Left ventricle myocardium inferior (tissue), 1 donor: Measurements from ENCODE around the gene CFAP61. TPM values are rescaled to one million over a fixed set of nuclear protein-coding genes. Genes with fewer than 3 reads are reported as not detected.

Source experiments
- DNase-seq: peaks from one replicate; pipeline ENCODE4 v3.0.0-alpha.2; 2020
- H3K27ac ChIP-seq: fragments of 200-600 bp; replicated peaks from 2 replicates; pipeline ENCODE4 v1.8.0; 2021
- H3K27me3 ChIP-seq: fragments of 200-600 bp; 2 replicates; pipeline ENCODE4 v1.8.0; 2021; ENCODE audit warnings: low read depth
- H3K36me3 ChIP-seq: fragments of 200-600 bp; 2 replicates; pipeline ENCODE4 v1.8.0; 2021
- H3K4me1 ChIP-seq: fragments of 200-600 bp; 2 replicates; pipeline ENCODE4 v1.8.0; 2021
- H3K4me3 ChIP-seq: fragments of 200-600 bp; 2 replicates; pipeline ENCODE4 v1.8.0; 2021; ENCODE audit warnings: mild to moderate bottlenecking, moderate library complexity
- H3K9me3 ChIP-seq: fragments of 200-600 bp; replicated peaks from 2 replicates; pipeline ENCODE4 v1.8.0; 2021
- intact Hi-C: fragments of 100-400 bp; cut with micrococcal nuclease; formaldehyde crosslinking; loops from one replicate; pipeline ENCODE4 v1.11.0; 2022
- total RNA-seq: library from RNA; stranded (reverse); fragmentation: NEBNext Ultra II Directional; extraction: Animal tissue kit (Norgen Biotek cat#: 25700); gene quantifications from one replicate; pipeline ENCODE4 v1.2.1, GENCODE V29; 2021
- TF ChIP-seq, protein P1 (sequence below): fragments of 200-600 bp; IDR thresholded peaks from 2 replicates; pipeline ENCODE4 v1.8.0; 2021; ENCODE audit warnings: antibody characterized with exemption, mild to moderate bottlenecking, borderline replicate concordance
- donor health status: DM: no; HTN: yes; CAD: no; lungs with severe emphysema.

Gene CFAP61
- total RNA-seq, 1 donor from 2014 or later, result 54.8 TPM

DNA sequence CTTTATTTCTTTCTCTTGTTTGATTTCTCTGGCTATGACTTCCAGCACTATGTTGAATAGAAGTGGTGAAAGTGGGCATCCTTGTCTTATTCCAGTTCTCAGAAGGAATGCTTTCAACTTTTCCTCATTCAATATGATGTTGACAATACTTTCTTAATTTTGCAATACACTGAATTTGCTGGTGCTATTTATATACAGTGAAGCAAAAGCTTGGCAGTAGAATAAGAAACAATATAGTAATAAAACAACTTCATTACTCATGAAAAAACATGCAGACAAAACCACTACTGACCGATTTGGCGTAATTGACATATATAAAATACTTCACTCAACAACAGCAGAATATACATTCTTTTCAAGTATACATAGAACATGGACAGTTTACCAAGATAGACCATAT lies 96.4 kb downstream of the CFAP61 start:
- H3K27me3 ChIP-seq, result no peaks in the 10 kb centered on the region
- no peak overlapping the region for H3K27ac ChIP-seq
- no peak overlapping the region for H3K4me3 ChIP-seq
- TF ChIP-seq, protein P1, sequence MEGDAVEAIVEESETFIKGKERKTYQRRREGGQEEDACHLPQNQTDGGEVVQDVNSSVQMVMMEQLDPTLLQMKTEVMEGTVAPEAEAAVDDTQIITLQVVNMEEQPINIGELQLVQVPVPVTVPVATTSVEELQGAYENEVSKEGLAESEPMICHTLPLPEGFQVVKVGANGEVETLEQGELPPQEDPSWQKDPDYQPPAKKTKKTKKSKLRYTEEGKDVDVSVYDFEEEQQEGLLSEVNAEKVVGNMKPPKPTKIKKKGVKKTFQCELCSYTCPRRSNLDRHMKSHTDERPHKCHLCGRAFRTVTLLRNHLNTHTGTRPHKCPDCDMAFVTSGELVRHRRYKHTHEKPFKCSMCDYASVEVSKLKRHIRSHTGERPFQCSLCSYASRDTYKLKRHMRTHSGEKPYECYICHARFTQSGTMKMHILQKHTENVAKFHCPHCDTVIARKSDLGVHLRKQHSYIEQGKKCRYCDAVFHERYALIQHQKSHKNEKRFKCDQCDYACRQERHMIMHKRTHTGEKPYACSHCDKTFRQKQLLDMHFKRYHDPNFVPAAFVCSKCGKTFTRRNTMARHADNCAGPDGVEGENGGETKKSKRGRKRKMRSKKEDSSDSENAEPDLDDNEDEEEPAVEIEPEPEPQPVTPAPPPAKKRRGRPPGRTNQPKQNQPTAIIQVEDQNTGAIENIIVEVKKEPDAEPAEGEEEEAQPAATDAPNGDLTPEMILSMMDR, result no peak
- H3K36me3 ChIP-seq, result no peaks in the 10 kb centered on the region
- peaks cover 16% of the 10 kb centered on the region for H3K4me1 ChIP-seq
- DNase-seq, result no peak
- intact Hi-C loops, result no loop called here
- peaks cover 16% of the 10 kb centered on the region for H3K9me3 ChIP-seq

- Histone ChIP-seq H3K4me3 (no peak overlapping the region), H3K4me1 (peaks cover 16% of the 10 kb centered on the region), H3K27ac (no peak overlapping the region), H3K36me3 (no peaks in the 10 kb centered on the region), H3K27me3 (no peaks in the 10 kb centered on the region), H3K9me3 (peaks cover 16% of the 10 kb centered on the region)
- TF ChIP-seq, protein P1, result no peak
- DNase-seq, result peak; percentile 25
- intact Hi-C loops, result no loop called here
Observed at GRCh38 chr20:20150241-20150640, 97.9 kb downstream of the CFAP61 start.

DNA sequence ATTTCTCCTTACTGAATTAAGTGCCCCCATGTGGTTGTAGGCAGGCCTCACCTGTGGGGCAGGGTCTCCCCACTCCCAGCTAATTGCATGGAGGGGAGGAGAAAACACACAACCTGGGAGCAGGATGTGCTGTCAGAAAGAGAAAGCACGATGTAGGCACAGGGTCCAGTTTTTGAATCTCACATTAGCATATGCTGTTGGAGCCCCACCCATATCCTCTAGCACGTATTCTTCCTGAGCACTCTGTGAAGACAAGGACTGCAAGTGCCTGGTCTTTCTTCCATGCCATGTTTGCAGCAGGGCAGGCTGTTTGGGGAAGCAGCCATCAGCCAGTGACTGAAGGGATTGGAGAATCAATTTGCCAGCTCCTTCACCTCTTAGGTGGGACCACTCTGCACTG lies 108.2 kb downstream of the CFAP61 start:
- Histone ChIP-seq H3K27ac (no peak overlapping the region), H3K27me3 (no peaks in the 10 kb centered on the region), H3K36me3 (no peaks in the 10 kb centered on the region), H3K4me1 (no peaks in the 10 kb centered on the region), H3K9me3 (no peaks in the 10 kb centered on the region), H3K4me3 (no peak overlapping the region)
- TF ChIP-seq, protein P1, result no peak
- intact Hi-C loops, result no loop called here
- DNase-seq, result no peak

GRCh38 chr20:20161611-20162010 lies 109.3 kb downstream of the CFAP61 start:
- intact Hi-C loops, result no loop called here
- H3K4me3 ChIP-seq, result no peak overlapping the region
- DNase-seq, result no peak
- H3K27me3 ChIP-seq, result no peaks in the 10 kb centered on the region
- no peak overlapping the region for H3K27ac ChIP-seq
- TF ChIP-seq, protein P1, result no peak
- H3K4me1 ChIP-seq, result no peaks in the 10 kb centered on the region
- no peaks in the 10 kb centered on the region for H3K9me3 ChIP-seq
- H3K36me3 ChIP-seq, result no peaks in the 10 kb centered on the region

DNA sequence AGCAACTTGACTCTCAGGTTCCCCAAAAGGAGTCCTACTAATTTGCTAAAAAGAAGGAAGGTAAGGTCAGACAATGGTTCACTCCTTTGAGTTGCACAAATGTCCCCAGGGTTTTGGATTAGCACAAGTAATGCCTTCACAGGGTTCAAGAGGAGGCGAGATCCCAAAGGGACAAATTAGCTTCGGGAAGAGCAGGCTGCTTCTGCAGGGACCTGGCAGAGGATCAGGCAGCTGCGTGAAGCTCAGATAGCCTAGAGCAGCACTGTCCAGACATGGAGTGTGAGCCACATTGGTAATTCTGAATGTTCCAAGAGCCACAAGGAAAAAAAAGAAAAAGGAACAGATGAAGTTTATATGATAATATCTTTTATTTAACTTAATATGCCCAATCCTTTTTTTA lies 115.4 kb downstream of the CFAP61 start:
- H3K4me3 ChIP-seq, result no peak overlapping the region
- no peak for DNase-seq
- no peak overlapping the region for H3K27ac ChIP-seq
- H3K27me3 ChIP-seq, result no peaks in the 10 kb centered on the region
- peaks cover 16% of the 10 kb centered on the region for H3K36me3 ChIP-seq
- intact Hi-C loops, result no loop called here
- H3K4me1 ChIP-seq, result no peaks in the 10 kb centered on the region
- peaks cover 14% of the 10 kb centered on the region for H3K9me3 ChIP-seq
- TF ChIP-seq, protein P1, result no peak

GRCh38 chr20:20173254-20173653 lies 120.9 kb downstream of the CFAP61 start:
- Histone ChIP-seq H3K27ac (no peak overlapping the region), H3K4me1 (no peaks in the 10 kb centered on the region), H3K4me3 (no peak overlapping the region), H3K36me3 (peaks cover 16% of the 10 kb centered on the region), H3K9me3 (peaks cover 14% of the 10 kb centered on the region), H3K27me3 (no peaks in the 10 kb centered on the region)
- TF ChIP-seq, protein P1, result no peak
- intact Hi-C loops, result no loop called here
- DNase-seq, result no peak
